Stimulated activated CD4-positive, alpha-beta T cell treated with anti-CD3 and anti-CD28 coated beads, Interleukin-1b, Interleukin-23, amount 100 ng/mL, for 4 hours (primary cell): ENCODE results near the gene GPR35.
"Not testable (repeated sequence)": the region's sequence is repeated elsewhere in the genome, so short reads cannot be mapped to it uniquely, and the experiment has no call there.

Experiments
- DNase-seq, 2 donors: peaks; one replicate each; pipeline ENCODE4 v3.0.0-alpha.2; 2020; ENCODE audit warnings: low read depth in 2 of 2

Gene GPR35

DNA sequence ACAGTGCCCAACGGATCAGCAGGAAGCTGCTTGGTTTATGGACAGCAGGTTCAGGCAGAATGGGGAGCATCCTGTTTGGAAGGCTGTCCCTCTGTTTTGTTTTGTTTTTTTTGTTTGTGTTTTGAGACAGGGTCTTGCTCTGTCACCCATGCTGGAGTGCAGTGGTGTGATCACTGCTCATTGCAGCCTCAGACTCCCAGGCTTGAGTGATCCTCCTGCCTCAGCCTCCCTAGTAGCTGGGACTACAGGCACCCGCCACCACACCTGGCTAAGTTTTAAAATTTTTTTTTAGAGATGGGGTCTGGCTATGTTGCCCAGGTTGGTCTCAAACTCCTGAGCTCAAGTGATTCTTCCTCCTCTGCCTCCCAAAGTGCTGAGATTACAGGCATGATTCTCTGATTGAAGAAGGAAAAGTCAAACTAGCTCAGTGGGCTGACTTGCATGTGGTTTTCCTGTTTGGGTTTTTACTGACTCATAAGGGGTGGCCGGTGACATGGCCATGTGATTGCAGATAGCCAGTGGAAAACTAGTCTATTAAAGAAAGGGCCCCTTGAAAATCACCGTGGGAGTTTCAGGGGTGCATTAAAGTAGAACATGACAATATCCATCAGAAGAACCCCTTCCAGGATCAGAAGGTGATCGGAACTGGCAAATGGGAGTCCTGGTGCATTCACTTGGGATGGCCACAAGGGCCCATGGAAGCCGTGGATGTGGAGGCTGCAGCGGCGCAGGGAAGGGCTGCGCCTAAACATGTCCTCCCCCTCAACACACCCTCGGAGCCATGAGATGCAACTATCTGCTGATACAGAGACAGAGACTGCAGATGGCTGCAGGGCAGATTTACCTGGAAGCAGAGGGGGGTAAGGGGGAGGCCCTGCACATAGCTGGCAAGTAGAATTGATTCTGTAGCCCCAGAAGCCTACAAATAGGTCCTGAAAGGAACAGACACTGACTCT, 30.9 kb downstream of the GPR35 start:
- no peak for DNase-seq

DNA sequence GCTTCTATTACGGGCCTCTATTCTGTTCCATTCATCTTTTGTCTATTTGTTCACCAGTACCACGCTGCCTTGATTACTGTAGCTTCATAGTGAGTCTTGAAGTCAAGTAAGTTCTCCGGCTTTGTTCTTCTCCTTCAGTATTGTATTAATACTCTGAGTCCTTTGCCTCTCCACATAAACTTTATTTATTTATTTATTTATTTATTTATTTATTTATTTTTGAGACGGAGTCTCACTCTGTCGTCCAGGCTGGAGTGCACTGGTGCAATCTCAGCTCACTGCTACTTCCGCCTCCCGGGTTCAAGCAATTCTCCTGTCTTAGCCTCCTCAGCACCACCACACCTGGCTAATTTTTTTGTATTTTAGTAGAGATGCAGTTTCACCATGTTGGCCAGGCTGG, 34.6 kb downstream of the GPR35 start:
- DNase-seq, result not testable (repeated sequence)

DNA sequence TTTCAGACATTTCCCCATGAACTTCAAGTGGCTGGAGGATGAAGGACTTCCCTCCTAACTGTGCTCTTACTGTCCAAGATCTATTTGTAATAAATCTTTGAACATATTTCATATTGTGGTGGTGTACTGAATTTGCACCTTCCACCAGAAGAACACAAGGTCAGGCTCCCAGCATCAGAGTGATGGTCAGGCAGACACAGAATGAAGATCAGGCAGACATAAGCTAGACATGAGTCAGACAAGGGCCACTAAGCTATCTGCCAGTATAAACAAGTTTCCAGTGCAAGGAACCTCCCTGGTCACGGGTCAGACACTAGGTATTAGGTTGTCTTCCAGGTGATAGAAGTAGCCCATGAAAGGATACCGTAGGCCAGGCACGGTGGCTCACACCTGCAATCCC, 37.4 kb downstream of the GPR35 start:
- DNase-seq, result no peak

DNA sequence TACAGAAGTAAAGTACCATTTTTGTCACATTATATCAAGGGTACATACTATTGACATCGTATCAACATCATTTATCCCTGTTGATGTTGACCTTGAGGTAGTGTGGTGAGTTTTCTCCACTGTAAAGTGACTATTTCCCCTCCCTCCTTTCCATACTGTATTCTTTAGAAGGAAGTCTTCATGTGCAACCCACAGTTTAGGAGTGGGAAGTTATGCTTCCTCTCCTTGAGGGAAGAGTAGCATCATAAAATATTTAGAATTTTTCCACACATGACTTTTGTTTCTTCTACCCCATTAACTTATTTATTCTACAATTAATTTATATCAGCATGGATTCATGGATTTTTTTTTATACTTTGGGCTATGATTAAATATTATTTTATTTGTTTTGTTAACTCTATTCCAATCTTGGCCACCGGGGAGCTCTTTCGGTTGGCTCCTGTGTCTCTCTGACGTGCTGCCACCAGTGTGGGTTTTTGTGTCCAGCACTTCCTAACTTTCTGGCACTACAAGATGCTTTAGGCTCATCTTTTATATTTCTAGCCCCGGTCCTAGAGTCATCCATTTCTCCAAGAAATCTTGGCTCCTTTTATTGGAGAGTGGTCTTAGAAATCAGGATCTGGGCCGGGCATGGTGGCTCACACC, 38.4 kb downstream of the GPR35 start:
- no peak for DNase-seq

DNA sequence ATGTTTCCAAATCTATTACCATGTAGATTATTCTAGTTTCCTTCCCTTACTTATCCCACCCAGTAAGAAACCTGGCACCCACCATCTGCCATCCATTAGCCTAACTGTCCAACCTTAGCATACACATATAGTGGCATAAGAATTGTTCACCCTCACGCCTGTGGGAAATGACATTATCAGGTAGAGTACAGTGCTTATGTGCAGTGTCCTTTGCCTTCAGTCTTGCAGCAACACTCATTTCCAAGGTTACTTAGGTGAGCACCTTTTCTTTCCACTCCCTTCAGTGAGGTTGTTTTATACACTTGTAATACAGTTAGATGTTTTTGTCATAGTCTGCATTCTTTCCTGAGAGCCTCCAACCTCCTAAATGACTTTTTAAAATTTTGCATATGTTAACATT, 39.3 kb downstream of the GPR35 start:
- no peak for DNase-seq

DNA sequence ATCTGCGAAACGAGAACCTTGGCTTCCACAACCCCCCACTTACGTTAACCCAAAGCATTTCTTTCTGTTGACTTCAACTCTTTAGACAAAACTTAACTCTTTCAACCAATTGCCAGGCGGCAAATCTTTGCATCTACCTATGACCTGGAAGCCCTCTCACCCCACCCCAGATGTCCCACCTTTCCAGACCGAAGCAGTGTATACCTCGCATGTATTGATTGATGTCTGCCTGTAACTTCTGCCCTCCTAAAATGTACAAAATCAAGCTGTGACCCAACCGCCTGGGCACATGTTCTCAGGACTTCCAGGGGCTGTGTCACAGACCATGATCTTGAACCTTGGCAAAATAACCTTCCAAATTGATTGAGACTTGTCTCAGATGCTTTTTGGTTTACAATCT, 45.1 kb downstream of the GPR35 start:
- DNase-seq, result no peak

DNA sequence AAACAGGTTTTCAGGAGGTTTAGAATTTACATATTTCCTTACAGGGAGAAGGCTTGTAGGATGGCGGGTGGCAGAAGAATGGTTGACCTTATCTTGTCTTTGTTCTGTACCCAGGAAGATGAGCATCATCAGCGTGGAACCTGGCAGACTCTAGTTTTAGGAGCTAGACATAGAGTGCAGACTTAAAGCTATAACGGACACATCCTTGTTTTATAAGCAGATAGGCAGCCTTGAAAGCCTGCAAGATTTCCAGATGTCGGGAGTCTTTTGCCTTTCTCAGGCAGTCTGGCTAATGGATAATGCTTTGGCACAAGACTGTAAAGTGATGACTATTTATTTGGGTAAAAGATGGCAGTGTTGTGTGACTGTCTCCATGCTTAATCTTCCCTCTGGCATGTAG, 45.7 kb downstream of the GPR35 start:
- DNase-seq, result no peak

DNA sequence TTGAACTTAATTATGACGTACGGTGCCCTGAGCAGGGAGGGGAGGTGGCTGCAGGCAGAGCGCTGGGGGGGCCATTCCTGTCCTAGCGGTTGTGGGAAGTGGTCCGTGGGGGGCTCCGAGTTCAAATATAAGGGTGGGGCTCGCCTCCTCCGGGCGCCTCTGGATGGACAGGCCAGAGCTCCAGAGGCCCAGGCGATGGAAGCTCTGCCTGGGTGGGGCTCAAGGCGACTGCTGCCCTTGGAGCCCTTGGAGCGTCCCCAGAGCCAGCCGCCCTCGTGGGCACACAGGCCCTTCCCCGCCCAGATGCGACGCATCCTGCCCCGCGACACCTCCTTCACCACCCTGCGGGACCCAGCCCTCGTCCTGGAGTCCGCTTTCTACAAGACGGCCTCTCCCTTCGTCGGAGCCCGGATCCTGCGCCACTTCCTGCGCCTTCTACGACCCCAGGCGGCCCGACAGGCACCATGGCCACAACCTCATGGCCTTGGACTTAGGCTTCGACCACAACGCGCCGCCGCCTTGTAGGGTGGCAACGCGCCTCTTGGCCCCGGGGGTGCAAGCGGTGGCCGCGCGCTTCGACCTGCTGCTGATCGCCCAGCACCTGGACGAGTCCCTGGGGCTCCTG, 46.9 kb downstream of the GPR35 start:
- no peak for DNase-seq

DNA sequence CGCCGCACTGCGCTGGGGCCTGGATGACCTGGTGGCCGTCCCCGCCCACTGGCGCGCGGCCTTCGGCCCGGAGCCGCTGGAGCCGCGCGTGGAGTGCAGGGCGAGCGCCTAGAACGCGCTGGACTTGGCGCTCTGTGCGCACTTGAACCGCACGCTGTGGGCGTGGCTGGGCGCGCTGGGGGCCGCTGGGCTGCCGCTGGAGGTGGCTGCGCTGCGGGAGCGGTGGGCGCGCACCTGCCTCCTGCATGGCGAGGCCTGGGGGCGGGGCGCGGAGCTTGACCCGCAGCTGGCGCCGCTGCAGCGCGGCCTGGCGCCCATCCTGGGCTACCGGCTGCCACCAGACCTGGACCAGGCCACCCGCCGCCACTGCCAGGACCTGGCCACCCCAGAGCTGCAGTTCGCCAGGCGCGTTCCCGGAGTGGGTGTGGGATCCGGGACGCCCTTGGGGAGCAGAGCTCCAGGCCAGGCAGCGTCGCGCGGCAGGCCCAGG, 47.5 kb downstream of the GPR35 start:
- no peak for DNase-seq

DNA sequence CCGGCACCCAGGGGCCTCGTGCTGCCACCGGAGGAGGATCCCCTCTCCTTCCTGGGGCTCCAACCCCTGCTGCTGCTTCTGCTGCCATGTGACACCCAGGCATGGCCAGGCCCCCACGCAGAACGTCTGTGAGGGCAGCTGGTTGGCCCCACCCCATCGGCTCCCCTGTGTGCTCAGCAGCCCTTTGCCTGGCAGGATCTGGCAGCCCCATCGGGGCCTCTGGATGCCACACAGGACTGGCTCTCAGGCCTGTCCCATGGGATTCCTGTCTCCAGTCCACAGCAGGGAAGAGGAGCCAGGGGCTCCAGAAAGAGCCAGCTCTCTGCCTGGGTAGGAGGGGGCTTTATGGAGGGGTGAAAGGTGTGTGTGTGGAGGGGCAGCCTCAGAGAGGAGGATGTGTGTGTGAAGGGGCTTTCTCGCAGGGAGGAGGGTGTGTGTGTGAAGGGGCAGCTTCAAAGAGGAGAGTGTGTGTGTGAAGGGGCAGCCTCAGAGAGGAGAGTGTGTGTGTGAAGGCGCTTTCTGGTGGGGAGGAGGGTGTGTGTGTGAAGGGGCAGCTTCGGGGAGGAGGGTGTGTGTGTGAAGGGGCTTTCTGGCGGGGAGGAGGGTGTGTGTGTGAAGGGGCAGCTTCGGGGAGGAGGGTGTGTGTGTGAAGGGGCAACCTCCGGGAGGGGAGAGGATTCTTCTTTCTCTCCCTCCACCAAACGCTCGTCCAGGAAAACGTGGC, 49.3 kb downstream of the GPR35 start:
- not testable (repeated sequence) for DNase-seq

DNA sequence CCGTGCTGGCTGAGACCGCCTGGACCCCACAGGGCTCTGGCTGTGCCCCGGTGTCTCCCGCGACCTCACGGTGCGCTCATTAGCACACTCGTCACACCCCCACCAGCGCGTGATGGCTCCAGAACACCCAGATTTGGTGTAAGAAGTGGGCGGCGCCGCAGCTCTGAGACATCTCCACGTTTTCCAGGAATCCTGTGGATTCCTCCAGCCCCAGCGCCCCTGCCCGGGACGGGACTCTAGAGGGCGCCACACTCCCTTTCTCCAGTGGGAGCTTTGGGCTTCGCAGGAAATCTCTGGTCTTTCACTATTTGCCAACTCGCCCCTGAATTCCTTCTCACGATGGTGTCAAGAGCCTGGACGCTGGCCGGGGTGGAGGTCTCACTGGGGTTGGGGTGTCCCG, 50.1 kb downstream of the GPR35 start:
- not testable (repeated sequence) for DNase-seq

DNA sequence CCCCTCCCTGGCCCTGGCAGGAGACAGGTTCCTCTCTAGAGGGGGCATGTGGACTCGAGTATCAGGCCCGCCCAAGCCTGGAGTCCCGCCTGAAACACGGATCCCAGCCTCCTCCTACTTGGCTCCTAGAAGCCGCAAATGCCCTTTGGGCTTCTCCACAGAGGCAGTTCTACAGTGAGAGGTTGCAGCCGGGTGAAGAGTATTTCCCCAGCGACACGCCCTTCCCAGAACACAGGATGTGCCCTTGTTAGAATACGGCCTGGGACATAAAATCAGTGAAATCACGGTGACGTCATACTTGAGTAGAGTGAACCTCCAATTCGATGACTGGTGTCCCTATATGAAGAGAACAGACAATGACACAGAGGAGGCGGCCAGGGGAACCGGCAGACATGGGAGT, 52.8 kb downstream of the GPR35 start:
- DNase-seq, result not testable (repeated sequence)

DNA sequence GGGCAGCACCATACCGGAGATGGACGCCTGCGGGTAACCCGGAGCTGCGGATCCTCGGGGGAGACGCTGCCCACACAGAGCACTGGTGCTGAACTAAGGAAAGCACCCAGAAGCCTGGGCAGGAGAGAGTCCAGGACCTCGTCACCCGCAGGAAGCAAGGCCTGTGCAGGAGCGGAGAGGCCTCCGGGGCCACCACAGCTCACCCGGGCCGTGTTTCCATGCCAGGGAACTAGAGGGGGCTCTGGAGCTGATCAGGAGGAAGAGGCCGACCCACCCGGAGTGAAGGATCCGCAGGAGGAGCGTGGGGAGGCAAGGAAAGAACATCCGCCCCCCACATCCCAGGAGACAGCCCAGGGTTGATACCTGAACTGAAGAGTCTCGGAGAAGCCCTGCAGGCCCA, 53.6 kb downstream of the GPR35 start:
- not testable (repeated sequence) for DNase-seq

DNA sequence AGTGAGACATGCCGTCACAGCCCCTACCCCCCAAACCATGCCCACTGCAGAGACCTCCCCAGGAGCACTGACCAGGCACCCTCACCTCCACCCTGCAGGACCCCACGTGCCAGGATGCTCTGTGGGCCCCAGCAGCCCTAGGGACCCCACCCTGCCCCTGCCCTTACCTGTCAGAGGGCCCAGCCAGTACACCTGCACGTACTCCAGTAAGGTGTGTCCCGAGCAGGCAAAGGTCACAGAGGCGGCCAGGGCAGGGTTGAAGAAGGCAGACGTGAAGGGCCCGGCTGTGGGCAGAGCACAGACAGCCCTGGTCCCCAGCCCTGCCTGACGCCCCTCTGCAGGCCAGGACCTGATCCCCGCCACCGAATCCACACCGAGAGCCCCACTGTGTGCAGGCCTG, 54.9 kb downstream of the GPR35 start:
- DNase-seq, result not testable (repeated sequence)
